ENCODE measurements around the gene BPIFB2.

- TF ChIP-seq CTCF (IDR thresholded peaks at IDR 0.05) (no peak), POLR2A (IDR thresholded peaks at IDR 0.05) (no peak)
Observed at GRCh38 chr20:33009214-33010132, 2.0 kb downstream of the BPIFB2 start.

Measured in heart left ventricle (tissue), 13 donors.